Measurements from ENCODE around the gene KTN1. TPM values are rescaled to one million over a fixed set of nuclear protein-coding genes. Genes with fewer than 3 reads are reported as not detected.

The KTN1 gene
- total and polyA plus RNA-seq, 2 experiments from 2014 or later = 124 to 607 TPM

- Histone ChIP-seq H3K4me2 (no peak overlapping the region), H4K20me1 (replicated peaks; ENCODE audit: insufficient read depth) (peaks cover 5% of the 10 kb centered on the region; the same call in 1 of the 2 replicates), H3K4me3 (no peak overlapping the region), H3K79me2 (replicated peaks; ENCODE audit: insufficient read depth) (peaks cover 6% of the 10 kb centered on the region; the same call in 1 of the 2 replicates), H3K27ac (ENCODE audit: low read depth) (no peak overlapping the region), H3K36me3 (ENCODE audit: insufficient read depth) (peaks cover 20% of the 10 kb centered on the region), H3K27me3 (ENCODE audit: insufficient read depth) (no peaks in the 10 kb centered on the region), H3K4me1 (ENCODE audit: insufficient read depth) (no peaks in the 10 kb centered on the region), H2AFZ (no peak overlapping the region), H3K9me2 (ENCODE audit: insufficient read depth) (no peaks in the 10 kb centered on the region), H3F3A (replicated peaks; ENCODE audit: low read depth) (no peaks in the 10 kb centered on the region)
- H3K4me3 Mint-ChIP-seq = no peak overlapping the region
- ATAC-seq (no peak), DNase-seq (ENCODE audit: low spot score) (no peak)
- H3K27me3 Mint-ChIP-seq (ENCODE audit: insufficient read depth, low read depth, poor library complexity) = peaks cover 1% of the 10 kb centered on the region
- H3K36me3 Mint-ChIP-seq (ENCODE audit: low read depth) = peaks cover 51% of the 10 kb centered on the region
- no peaks in the 10 kb centered on the region for H3K9me3 Mint-ChIP-seq
- H3K4me1 Mint-ChIP-seq = no peaks in the 10 kb centered on the region
- TF ChIP-seq ZNF331 (CRISPR knock-in tag; IDR thresholded peaks at IDR 0.05; ENCODE audit: low read depth) = no peak
- no peak for TF ChIP-seq ZNF462 (CRISPR knock-in tag; IDR thresholded peaks at IDR 0.05)
- no peak for TF ChIP-seq ETS1 (IDR thresholded peaks at IDR 0.05)
- no peak for TF ChIP-seq CREB1 (CRISPR knock-in tag; IDR thresholded peaks at IDR 0.05; ENCODE audit: low read depth)
- no peak for TF ChIP-seq STAT1 (IDR thresholded peaks at IDR 0.05; ENCODE audit: unreplicated experiment)
- TF ChIP-seq REST (IDR thresholded peaks at IDR 0.05; ENCODE audit: unreplicated experiment) = no peak
- TF ChIP-seq CTCF (conservative IDR thresholded peaks at IDR 0.05; ENCODE audit: low read depth in 2 of 2) = no peak
- no peak for TF ChIP-seq EZH2 (IDR thresholded peaks at IDR 0.05; ENCODE audit: low read depth, unreplicated experiment)
- no peak for TF ChIP-seq EZH2phosphoT487 (IDR thresholded peaks at IDR 0.05; ENCODE audit: unreplicated experiment)
- TF ChIP-seq NANOG (IDR thresholded peaks at IDR 0.05; ENCODE audit: borderline replicate concordance) = no peak
- TF ChIP-seq JUNB (IDR thresholded peaks at IDR 0.05; ENCODE audit: unreplicated experiment) = no peak
- TF ChIP-seq POLR2AphosphoS5 (IDR thresholded peaks at IDR 0.05; ENCODE audit: low read depth) = no peak
- no peak for TF ChIP-seq ZNF114 (CRISPR knock-in tag; IDR thresholded peaks at IDR 0.05)
- H3K27ac Mint-ChIP-seq = no peak overlapping the region
Measured at GRCh38 chr14:55628426-55628825, 48.4 kb downstream of the KTN1 start.
